ENCODE data around the gene MYCN.
"Not testable (repeated sequence)": the region's sequence is repeated elsewhere in the genome, so short reads cannot be mapped to it uniquely, and the experiment has no call there.

MYCN gene

DNA sequence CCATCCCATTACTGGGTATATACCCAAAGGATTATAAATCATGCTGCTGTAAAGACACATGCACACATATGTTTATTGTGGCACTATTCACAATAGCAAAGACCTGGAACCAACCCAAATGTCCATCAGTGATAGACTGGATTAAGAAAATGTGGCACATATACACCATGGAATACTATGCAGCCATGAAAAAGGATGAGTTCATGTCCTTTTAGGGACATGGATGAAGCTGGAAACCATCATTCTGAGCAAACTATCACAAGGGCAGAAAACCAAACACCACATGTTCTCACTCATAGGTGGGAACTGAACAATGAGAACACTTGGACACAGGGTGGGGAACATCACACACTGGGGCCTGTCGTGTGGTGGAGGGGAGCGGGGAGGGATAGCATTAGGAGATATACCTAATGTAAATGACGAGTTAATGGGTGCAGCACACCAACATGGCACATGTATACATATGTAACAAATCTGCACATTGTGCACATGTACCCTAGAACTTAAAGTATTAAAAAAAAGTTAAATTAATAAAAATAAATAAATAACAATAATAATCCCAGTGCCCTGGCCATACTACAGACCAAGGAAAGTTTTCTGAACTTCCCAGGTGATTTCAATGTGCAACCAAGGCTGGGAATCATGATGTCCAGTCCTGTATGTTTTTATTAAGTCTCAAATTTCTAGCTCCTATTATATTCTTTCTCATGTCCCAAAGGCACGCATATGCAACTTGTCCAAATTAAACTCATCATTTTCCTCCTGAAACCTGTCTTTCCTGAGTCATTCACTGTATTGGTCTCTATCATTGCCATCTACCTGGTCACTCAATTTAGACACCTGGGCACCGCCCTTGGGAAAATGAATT is 23.0 kb downstream of the MYCN start:
- DNase-seq = not testable (repeated sequence)

DNA sequence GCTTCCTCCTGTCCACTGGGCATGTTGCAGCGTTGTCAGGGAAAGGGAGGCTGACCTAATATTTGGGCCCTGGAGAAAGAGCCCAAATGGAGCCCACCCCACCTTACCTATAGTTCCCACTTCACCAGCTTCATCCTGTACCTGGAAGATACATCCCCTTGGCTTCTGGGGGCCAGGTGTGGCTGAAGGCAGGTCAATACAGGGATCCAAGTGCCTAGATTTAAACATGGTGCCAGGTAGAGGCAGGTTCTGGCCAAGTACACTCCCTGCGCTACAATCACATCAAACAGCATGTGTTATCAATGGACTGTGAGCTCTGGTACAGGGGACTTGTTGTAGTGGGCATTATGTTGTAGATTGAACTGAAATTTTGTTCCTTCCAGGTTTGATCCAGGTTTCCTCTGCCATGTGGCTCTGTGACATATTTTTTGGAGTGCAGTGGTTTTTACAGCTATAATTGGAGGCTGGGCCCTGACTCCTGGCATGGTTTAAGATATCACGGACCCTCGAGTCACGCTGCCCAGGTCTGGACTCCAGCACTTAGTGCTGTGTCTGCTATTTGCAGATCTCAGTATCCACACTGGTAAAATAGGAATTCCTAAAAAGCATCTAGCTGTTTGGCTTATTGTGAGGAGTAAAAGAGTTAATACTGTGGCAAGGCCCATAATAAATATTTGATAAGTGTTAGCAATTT is 23.8 kb downstream of the MYCN start:
- no peak for DNase-seq

DNA sequence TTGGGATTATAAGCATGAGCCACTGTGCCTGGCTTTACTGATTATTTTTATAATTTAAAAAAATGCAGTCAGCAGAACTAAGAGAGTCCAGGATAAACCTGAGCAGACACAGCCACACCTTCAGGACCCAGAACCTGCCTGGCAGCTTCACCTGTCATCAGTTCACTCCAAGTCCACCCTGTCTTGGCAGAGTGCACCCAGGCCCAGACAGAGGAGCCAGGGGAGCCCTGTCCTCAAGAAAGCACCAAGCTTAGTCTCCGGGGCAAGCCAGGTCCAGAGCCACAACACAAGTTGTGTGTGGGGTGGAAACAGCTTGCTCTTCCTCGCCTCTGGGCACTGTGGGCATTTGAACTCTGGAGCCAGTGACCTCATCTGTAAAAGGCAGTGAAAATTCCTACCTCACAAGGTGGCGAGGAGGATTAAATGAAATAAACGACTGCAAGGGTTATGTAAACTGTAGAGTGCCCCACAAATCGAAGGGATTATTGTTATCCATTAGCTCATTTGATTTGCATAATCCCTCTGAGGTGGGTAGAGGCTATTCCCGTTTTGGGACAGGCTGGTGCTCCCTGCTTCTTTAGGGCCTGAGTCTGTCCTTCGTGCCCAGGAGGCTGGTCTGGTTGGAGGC is 24.7 kb downstream of the MYCN start:
- DNase-seq = no peak

DNA sequence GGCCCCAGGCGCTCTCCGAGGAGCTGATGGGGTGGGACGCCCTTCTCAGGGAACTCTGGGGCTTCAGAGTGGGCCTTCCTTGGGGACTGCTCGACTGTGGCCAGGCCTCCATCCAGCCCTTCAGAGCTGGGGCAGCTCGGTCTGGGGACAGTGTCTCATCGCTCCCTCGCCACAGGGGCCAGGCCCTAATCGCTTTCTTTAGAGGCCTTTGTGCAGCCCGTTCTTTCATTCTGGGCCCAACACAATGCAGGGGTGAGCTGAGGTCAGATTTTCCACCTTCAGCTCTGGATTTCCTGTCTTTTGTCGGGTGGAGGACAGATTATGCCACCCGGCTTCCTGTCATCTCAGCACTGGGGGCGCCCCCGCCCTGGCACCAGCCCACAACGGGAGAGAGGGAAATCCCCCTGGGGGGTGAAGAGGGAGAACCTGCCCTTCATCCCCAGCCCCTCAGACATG is 25.2 kb downstream of the MYCN start:
- DNase-seq = no peak

DNA sequence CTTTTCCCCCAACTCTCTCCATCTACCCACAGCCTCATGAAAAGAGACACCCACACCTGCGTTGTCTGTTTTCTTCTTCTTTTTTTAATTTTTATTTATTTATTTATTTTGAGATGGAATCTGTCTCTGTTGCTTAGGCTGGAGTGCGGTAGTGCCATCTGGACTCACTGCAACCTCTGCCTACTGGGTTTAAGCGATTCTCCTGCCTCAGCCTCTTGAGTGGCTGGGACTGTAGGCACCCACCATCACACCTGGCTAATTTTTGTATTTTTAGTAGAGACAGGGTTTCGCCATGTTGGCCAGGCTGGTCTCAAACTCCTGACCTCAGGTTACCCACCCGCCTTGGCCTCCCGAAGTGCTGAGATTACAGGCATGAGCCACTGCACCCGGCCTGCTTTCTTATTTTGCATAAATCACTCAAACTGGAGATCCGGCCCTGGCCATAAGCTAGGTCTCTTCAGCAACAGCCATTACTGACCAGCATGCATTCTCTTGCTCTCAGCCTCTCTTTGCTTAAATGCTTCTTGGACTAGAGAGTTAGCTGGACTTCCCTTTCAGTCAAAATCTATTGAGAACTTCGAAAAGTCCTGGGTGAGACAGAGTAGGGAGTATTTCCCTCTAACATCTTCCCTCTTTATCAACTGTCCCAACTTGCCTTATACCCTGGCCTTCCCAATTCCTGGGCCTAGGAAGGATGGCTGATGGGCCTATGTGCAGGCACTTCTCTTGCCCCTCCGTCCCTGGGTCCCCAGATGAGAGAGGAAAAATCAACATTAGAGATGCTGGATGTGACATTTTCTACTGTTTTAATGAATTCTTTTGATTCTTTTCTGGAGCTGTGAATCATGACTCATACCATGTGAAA is 27.3 kb downstream of the MYCN start:
- DNase-seq = no peak

DNA sequence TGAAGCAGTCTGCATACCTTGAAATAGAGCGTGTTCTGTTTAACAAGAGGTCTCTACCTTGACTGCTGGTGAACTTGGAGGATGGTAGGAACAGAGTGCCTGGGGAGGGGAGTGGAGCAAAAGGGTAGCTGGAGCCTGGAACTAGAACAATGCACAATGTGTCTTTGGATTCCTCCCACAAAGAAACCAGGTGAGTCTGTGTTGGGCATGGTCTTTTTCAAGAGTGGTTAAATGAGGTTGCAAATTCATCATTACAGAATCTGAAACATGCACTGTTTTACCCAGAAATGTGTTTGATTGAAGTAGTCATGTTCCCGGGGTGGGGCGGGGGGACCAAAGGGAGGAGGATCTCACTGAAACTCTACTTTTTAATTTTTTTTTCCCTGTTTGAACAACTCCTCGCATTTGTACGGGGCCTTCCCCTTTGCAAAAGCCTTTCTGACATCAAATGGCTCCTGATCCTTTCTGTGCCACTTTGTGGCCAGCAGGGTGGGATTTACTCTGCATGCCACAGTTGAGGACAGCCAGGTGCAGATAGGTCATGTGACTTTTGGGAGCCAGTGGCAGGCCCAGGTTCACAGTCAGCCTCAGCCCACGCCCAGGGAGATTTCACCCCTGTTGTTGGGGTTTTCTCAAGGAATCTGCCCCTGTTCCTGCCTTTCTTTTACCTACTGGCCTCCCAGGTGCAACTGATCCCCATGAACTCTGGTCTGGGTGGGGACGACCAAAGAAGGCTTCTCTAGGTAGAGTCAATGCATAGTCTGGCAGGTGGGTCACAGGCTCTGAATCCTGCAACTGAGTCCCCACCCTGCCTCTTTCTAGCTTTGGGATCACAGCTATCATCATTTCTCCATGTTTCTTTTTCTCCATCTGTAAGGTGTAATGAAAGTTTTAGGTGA is 28.2 kb downstream of the MYCN start:
- no peak for DNase-seq

DNA sequence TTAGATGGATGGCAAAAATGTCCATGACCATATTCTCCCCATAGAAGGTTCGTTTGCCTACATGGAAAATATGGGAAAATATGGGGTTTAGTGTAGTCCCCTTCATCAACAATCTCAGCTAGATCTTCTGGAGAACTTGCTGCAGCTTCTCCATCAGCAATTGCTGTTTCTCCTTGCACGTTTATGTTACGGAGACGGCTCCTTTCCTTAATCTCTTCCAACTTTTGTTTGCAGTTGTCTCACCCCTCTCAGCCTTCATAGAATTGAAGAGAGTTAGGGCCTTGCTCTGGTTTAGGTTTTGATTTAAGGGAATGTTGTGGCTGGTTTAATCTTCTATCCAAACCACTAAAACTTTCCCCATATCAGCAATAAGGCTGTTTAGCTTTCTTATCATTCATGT is 28.9 kb downstream of the MYCN start:
- DNase-seq = no peak

DNA sequence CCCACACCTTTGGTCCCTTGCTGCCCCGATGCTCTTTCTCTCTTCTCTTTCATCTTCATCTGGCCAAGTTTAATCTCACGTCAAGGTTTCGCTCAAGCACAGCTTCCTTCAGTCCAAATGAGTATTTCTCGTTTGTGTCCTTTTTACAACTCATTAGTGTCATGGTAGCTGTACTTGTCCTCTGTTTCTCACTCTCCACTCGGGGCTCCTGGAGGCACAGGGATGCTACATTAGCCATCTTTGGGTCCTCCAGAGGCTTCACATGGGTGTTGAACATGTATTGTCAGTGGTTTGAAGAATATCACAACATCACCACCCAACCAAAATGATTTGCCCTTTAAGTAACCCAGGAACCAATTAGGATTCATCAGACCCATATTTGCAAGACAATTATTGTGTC is 30.4 kb downstream of the MYCN start:
- DNase-seq = no peak

DNA sequence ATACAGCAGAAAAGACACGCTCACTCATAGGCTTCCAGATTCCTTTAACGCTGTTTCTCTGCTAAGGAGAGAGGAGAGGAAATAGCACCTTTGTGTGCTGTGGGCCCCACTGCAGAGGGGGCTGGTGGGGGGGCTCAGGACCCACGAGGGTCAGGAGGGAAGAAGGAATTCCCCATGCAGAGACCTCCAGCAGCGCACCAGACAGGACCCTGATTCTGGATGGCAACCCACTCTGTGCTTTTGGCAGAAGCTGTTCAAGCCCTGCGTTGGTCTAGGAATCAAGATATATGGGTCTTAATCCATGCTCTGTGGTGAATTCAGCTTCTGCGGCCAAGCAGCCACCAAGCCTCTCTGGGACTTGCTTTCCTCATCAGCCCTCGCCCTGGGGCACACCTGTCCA is 31.0 kb downstream of the MYCN start:
- no peak for DNase-seq

DNA sequence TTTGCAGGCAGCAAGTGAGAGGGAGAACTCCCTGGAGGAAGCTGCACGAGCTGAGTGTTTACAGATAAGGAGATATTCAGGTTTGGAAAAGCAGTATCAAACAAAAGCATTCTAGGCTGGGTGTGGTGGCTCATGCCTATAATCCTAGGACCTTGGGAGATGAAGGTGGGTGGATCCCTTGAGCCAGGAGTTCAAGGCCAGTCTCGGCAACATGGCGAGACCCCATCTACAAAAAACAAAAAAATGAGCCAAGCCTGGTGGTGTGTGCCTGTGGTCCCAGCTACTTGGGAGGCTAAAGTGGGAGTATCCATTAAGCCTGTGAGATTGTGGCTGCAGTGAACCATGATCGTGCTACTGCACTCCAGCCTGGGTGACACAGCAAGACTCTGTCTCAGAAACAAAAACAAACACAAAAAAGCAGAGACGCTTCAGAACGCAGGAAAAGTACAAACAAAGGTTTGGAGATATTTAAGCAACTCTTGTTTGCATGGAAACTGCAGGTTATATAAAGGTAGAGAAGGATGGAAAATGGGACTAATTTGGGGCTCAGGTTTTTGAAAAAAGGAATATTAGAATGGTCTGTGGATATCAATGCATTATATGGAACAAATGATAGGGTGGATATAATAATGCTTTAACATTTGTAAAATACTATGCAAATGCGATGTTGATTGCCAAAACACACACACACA is 31.6 kb downstream of the MYCN start:
- no peak for DNase-seq

DNA sequence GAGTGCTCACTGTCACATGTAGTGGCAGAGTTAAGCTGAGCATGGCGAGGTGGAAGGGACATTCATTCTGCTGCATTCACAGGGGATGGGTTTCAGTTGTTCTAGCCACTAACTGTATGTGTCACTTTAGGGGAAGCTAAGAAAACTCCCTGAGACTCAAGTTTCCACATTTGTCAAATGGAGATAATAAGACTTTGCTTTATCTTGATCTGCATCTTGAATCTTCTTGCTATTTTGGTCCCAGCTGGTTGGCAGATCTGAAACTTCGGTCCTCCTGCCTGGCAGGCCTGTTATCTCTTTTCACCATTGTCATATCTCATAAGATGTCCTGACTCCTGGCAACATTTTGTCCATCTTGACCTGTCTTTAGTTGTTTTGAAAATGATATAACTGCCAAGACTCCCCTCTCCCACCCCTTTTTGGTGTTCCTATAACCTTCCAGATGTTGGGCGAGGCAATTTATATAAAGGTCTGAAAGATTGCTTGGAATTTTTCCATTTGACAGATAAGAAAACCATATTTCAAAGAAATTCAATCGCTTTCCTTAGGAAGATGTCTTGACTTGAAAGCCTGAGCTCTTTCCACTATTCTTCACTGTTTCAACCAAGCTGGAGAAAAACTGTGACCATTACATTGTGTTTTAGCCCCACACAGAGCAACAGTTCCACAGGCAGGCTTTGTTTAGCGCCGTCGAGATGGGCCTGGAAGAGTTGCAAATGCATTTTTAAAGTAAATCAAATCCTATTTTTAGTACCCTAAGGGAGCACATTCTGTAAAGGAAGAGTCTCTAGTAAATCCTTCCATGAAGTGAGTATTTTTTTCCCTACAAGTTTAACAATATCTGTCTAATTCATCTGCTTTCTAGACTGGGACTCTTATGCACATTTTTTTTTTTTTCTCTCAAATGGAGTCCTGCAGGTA is 33.4 kb downstream of the MYCN start:
- DNase-seq = no peak

DNA sequence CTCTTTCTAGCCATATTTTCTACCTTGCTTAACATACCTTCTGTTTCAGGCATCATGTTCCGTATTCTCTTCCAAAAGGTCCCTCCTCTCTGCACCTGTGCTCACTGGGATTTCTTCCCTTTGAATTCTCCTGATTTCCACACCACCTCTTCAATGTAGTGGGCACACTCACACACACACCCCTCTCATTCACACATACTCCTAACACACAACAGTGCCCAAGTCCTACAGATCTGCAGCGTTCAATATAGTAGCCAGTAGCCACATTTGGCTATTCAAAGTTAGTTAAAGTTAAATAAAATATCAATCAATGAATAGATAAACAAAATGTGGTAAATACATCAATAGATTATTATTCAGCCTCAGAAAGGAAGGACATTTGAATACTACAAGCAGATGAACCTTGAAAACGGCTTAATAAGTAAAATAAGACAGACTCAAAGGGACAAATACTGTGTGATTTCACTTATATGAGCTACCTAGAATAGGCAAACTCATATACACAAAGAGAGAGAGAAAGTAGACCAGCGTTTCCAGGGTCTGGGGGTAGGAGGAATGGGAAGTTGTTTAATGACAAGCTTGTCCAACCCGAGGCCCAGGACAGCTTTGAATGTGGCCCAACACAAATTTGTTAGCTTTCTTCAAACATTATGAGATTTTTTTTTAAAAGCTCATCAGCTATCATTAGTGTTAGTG is 34.4 kb downstream of the MYCN start:
- DNase-seq = no peak

DNA sequence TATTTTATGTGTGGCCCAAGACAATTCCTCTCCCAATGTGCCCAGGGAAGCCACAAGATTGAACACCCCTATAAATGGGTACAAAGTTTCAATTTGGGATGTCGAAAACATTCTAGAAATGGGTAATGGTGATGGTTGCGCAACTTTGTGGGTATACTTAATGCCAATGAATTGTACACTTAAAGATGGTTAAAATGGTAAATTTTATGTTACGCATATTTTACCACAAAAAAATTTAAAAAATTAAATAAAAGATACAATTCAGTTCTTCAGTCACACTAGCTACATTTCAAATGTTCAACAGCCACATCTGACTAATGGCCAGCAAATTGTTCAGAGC is 34.9 kb downstream of the MYCN start:
- no peak for DNase-seq

DNA sequence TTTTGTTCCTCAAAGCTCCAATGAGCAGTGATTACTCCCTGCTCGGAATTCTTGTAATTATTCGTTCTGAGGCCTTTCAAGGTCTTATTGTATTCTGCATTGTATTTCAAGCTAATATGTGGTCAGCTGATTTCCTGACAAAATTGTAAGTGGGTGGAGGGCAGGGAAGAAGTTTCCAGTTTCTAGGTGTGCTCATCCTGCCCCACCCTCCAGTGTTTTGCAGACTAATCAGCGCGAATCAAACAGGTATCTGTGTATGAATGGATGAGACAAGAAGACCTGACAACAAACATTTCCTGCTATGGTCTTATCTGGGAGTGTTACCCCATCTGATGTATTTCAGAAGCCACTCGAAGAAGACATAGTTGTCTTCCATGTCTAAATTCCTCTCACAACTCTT is 35.3 kb downstream of the MYCN start:
- DNase-seq = no peak

DNA sequence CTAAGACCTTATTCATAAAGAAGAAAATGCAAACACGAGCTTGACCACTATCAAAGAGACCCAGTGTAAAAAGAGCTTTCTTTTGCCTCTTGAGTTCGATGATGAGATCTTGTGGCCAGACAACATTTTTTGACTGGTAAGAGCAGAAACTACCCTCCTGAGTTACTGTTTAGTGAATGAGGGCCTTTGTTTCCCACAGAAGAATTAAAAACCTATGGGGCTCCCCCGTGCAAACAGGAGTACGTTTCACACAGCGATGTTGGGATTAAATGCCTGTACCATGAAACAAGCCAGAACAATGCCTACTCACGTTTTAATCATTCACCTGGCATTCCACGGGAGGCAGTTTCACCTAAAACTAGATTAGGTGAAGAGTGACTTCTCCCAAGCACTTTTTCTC is 36.0 kb downstream of the MYCN start:
- DNase-seq = no peak

DNA sequence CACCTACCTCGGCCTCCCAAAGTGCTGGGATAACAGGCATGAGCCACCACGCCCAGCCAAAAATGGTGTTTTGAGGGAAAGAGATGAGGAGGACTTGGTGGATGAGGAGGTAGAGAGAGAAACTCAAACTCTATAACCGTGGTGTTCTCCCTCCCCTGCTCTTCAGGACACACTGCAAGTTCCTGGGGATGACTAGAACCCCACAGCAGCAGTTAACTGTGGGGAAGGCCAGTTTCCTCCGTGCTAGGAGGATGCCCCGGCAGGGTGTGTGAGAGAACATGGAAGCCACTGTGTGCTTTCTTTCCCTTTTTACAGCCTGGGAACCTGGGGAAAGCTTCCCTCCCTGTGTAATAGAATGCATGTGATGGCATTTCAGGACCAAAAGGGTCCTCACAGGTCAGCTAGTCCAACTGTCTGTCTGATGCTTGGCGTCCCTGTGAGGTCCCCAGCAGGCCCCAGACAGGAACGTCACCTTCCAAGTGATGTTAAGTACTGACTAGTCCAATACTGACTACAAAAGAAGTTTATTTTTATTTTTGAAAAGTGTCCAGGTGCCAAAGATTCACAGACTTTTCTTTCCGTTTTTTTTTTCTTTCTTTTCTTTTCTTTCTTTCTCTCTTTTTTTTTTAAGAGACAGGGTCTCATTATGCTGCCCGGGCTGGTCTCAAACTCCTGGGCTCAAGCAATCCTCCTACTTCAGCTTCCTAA is 38.9 kb downstream of the MYCN start:
- DNase-seq = no peak

DNA sequence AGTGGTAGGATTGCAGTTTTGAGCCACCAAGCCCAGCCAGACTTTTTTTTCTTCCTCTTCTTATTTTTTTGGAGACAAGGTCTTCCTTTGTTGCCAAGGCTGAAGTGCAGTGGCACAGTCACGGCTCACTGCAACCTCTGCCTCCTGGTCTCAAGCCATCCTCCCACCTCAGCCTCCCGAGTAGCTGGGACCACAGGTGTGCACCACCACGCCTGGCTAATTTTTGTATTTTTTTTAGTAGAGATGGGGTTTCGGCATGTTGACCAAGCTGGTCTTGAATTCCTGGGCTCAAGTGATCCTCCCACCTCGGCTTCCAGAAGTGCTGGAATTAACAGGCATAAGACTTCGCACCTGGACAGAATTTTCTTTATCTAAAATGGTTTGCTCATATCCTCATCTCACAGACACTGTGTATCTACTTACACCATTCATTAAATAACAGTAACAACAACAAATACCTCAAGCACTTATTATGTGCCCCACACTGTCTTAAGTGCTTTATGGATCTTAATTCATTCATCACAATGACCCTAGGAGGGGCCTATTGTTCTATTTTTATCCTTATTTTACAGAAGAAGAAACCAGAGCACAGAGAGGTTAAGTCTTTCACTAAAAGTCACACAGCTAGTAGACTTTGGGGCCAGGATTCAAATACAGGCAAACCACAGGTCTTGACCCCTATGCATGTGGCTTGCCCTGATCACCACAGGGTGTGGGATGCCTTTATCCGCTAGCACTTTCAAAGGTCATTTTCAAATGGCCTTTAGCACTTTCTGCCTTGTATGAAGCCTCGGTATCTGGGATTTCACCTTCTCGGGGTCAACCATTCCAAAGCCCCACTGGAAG is 39.6 kb downstream of the MYCN start:
- no peak for DNase-seq

DNA sequence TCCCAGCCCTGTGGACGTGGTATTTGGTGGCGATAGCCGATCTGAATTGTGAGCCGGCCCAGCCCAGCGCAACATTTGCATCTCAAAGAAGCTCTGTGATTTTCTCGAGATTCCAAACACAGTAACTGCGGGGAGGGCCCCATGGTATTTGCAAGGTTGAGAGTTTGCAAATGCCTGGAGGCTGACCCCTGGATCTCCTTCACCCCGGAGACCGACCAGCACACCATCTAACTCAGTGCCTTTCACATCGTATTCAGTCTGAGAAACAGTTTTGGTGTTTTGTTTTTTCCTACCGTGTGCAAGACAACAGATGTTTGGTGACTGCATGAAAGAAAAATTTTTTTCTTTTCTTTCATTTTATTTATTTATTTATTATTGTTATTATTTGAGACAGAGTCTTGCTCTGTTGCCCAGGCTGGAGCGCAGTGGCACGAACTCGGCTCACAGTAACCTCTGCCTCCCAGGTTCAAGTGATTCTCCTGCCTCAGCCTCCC is 40.3 kb downstream of the MYCN start:
- DNase-seq = no peak
